ENCODE measurements around the gene RNF135.
"Not testable (repeated sequence)": the region's sequence is repeated elsewhere in the genome, so short reads cannot be mapped to it uniquely, and the experiment has no call there.

The RNF135 gene

GRCh38 chr17:30954046-30954830 is 16.6 kb upstream of the RNF135 start:
- no peak overlapping the region for H3K4me3 ChIP-seq (ENCODE audit: low read depth, low read length)
- DNase-seq (ENCODE audit: low read depth), result peak; percentile 68
- no peak for TF ChIP-seq POLR2A (IDR thresholded peaks at IDR 0.05; ENCODE audit: extremely low read depth, insufficient read length)
- no peak for TF ChIP-seq MYC (IDR thresholded peaks at IDR 0.05; ENCODE audit: low read depth, low read length)
- no peak for TF ChIP-seq CTCF (IDR thresholded peaks at IDR 0.05; ENCODE audit: low read depth, low read length)
- no peak for TF ChIP-seq MAX (IDR thresholded peaks at IDR 0.05; ENCODE audit: low read depth, low read length)

- no peak for TF ChIP-seq POLR2A (IDR thresholded peaks at IDR 0.05; ENCODE audit: extremely low read depth, insufficient read length)
- no peak for TF ChIP-seq MYC (IDR thresholded peaks at IDR 0.05; ENCODE audit: low read depth, low read length)
- TF ChIP-seq CTCF (IDR thresholded peaks at IDR 0.05; ENCODE audit: low read depth, low read length), result no peak
- no peak for TF ChIP-seq MAX (IDR thresholded peaks at IDR 0.05; ENCODE audit: low read depth, low read length)
- DNase-seq (ENCODE audit: low read depth), result no peak
- H3K4me3 ChIP-seq (ENCODE audit: low read depth, low read length), result no peak overlapping the region
These were observed 14.0 kb upstream of the RNF135 start for GRCh38 chr17:30956764-30957374.

DNA sequence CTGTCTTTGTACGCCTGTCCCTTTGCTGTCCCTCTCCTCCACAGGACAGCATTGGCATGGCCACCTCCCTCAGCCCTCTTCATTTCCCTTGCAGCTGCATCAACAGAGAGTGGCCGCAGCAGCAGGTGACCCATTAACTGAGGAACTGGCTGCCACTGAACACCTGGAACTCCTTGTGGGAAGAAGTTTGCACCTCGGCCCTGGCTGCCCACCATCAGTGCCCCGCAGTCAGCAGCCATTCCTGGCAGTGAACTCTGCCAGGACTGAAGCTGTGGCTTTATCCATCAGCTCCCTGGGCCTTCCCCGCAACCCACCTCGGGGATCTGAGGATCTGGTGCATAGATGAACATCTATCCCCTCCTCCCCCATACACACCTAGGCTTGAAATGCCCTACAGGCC is 13.1 kb upstream of the RNF135 start:
- DNase-seq (ENCODE audit: low read depth), result no peak
- no peak for TF ChIP-seq MAX (IDR thresholded peaks at IDR 0.05; ENCODE audit: low read depth, low read length)
- no peak for TF ChIP-seq MYC (IDR thresholded peaks at IDR 0.05; ENCODE audit: low read depth, low read length)
- no peak for TF ChIP-seq CTCF (IDR thresholded peaks at IDR 0.05; ENCODE audit: low read depth, low read length)
- TF ChIP-seq POLR2A (IDR thresholded peaks at IDR 0.05; ENCODE audit: extremely low read depth, insufficient read length), result no peak
- H3K4me3 ChIP-seq (ENCODE audit: low read depth, low read length), result no peak overlapping the region

DNA sequence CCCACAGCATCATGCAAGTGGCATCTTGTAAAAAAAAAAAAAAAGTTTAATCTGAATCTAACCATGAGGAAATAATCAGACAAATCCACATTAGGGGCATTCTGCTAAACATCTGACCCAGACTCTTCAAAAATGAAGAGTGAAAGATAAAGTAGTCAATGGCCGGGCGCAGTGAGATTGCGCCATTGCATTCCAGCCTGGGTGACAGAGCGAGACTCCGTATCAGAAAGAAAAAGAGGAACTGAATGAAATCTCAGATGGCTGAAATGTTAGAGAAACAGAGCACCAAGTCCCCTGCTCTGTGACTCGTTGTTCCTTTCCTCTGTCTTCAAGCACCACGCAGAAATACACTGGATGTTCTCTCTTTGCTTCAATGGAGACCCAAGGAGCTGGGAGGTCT is 12.7 kb upstream of the RNF135 start:
- peak; percentile 87 for DNase-seq (ENCODE audit: low read depth)
- no peak overlapping the region for H3K4me3 ChIP-seq (ENCODE audit: low read depth, low read length)
- TF ChIP-seq MAX (IDR thresholded peaks at IDR 0.05; ENCODE audit: low read depth, low read length), result no peak
- no peak for TF ChIP-seq MYC (IDR thresholded peaks at IDR 0.05; ENCODE audit: low read depth, low read length)
- TF ChIP-seq POLR2A (IDR thresholded peaks at IDR 0.05; ENCODE audit: extremely low read depth, insufficient read length), result no peak
- TF ChIP-seq CTCF (IDR thresholded peaks at IDR 0.05; ENCODE audit: low read depth, low read length), result no peak

- no peak overlapping the region for H3K4me3 ChIP-seq (ENCODE audit: low read depth, low read length)
- TF ChIP-seq MAX (IDR thresholded peaks at IDR 0.05; ENCODE audit: low read depth, low read length) (no peak), CTCF (IDR thresholded peaks at IDR 0.05; ENCODE audit: low read depth, low read length) (no peak), POLR2A (IDR thresholded peaks at IDR 0.05; ENCODE audit: extremely low read depth, insufficient read length) (no peak), MYC (IDR thresholded peaks at IDR 0.05; ENCODE audit: low read depth, low read length) (no peak)
- peak; percentile 63 for DNase-seq (ENCODE audit: low read depth)
These were observed 9.3 kb upstream of the RNF135 start for GRCh38 chr17:30961209-30962188.

DNA sequence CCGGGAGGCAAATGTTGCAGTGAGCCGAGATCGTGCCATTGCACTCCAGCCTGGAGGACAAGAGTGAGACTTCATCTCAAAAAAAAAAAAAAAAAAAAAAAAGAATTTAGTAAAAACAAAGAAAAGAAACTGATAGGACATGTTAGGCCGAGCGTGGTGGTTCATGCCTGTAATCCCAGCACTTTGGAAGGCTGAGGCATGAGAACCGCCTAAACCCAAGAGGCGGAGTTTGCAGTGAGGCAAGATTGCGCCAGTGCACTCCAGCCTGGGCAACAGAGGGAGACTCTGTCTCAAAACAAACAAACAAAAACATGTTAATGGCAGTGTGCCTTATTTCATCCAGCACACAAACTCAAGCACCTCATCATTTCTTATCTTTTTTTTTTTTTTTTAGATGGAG is 6.5 kb upstream of the RNF135 start:
- DNase-seq (ENCODE audit: low read depth); H3K4me3 ChIP-seq (ENCODE audit: low read depth, low read length): not testable (repeated sequence)
